Erythroblast (primary cell): ENCODE results near the gene MYEF2.

ENCODE experiments used
- GATA1 ChIP-seq: IDR thresholded peaks from 2 replicates; pipeline ENCODE4 v1.6.1; 2011; ENCODE audit warnings: low read depth, mild to moderate bottlenecking, control low read depth, low read length, moderate library complexity
- POLR2A ChIP-seq: IDR thresholded peaks from 2 replicates; pipeline ENCODE4 v1.6.1; 2011; ENCODE audit warnings: mild to moderate bottlenecking, low read length

GRCh38 chr15:48102167-48102566 is 75.9 kb downstream of the MYEF2 start:
- TF ChIP-seq POLR2A (no peak), GATA1 (no peak)
